ENCODE data around the gene DENND1A.

Gene DENND1A

GRCh38 chr9:123812984-123813383 lies 116.9 kb downstream of the DENND1A start:
- TF ChIP-seq CTCF (IDR thresholded peaks at IDR 0.05; ENCODE audit: low read depth, low read length), result no peak
- no peak overlapping the region for H3K4me3 ChIP-seq (ENCODE audit: low read depth, low read length)

GRCh38 chr9:123807251-123807650 lies 122.7 kb downstream of the DENND1A start:
- no peak for TF ChIP-seq CTCF (IDR thresholded peaks at IDR 0.05; ENCODE audit: low read depth, low read length)
- H3K4me3 ChIP-seq (ENCODE audit: low read depth, low read length), result no peak overlapping the region

- TF ChIP-seq CTCF (IDR thresholded peaks at IDR 0.05; ENCODE audit: low read depth, low read length), result no peak
- no peak overlapping the region for H3K4me3 ChIP-seq (ENCODE audit: low read depth, low read length)
Measured at GRCh38 chr9:123806829-123807228, 123.1 kb downstream of the DENND1A start.

GRCh38 chr9:123798195-123798594 lies 131.7 kb downstream of the DENND1A start:
- no peak overlapping the region for H3K4me3 ChIP-seq (ENCODE audit: low read depth, low read length)
- TF ChIP-seq CTCF (IDR thresholded peaks at IDR 0.05; ENCODE audit: low read depth, low read length), result no peak

- TF ChIP-seq CTCF (IDR thresholded peaks at IDR 0.05; ENCODE audit: low read depth, low read length), result no peak
- no peak overlapping the region for H3K4me3 ChIP-seq (ENCODE audit: low read depth, low read length)
Measured at GRCh38 chr9:123796618-123797484, 133.1 kb downstream of the DENND1A start.

GRCh38 chr9:123796094-123796493 lies 133.8 kb downstream of the DENND1A start:
- no peak for TF ChIP-seq CTCF (IDR thresholded peaks at IDR 0.05; ENCODE audit: low read depth, low read length)
- H3K4me3 ChIP-seq (ENCODE audit: low read depth, low read length), result no peak overlapping the region

GRCh38 chr9:123795336-123795735 lies 134.6 kb downstream of the DENND1A start:
- TF ChIP-seq CTCF (IDR thresholded peaks at IDR 0.05; ENCODE audit: low read depth, low read length), result no peak
- no peak overlapping the region for H3K4me3 ChIP-seq (ENCODE audit: low read depth, low read length)
